Measurements from ENCODE around the gene CECR2.
A peak's percentile ranks its signal among the peaks of the same experiment; 100 is the strongest.

- TF ChIP-seq POLR2A (IDR thresholded peaks at IDR 0.05) (no peak), EP300 (IDR thresholded peaks at IDR 0.05) (no peak), CTCF (IDR thresholded peaks at IDR 0.05) (peak; percentile 47 to 78 (median 66)), POLR2AphosphoS5 (IDR thresholded peaks at IDR 0.05) (no peak)
Observed at GRCh38 chr22:17501679-17502285, 132.5 kb downstream of the CECR2 start.

All from upper lobe of left lung (tissue), 4 donors.